Thoracic aorta (tissue), 2 donors: ENCODE results near the gene LRRC47. TPM values are rescaled to one million over a fixed set of nuclear protein-coding genes. Genes with fewer than 3 reads are reported as not detected.

ENCODE experiments used
- ATAC-seq: fragments of 150-250 bp; one replicate; pipeline ENCODE4 v1.8.0; 2017; ENCODE audit warnings: low read depth; ENCODE audit not compliant: insufficient number of reproducible peaks, low FRiP score
- DNase-seq: peaks from one replicate; pipeline ENCODE4 v3.0.0-alpha.2; 2020; ENCODE audit warnings: low spot score
- H3K27ac ChIP-seq, 2 donors: fragments of 200-600 bp; sonication (generic); 1 replicate in 1 of 2; 2 replicates in 1 of 2; pipeline ENCODE4 v1.5.1; 2016; ENCODE audit warnings: mild to moderate bottlenecking in 2 of 2, moderate library complexity in 2 of 2
- H3K27me3 ChIP-seq: fragments of 200-600 bp; sonication (generic); replicated peaks from 2 replicates; pipeline ENCODE4 v1.6.0; 2016; ENCODE audit warnings: mild to moderate bottlenecking; ENCODE audit not compliant: insufficient read depth
- H3K36me3 ChIP-seq: fragments of 200-600 bp; sonication (generic); one replicate; pipeline ENCODE4 v1.5.1; 2016
- H3K4me1 ChIP-seq, 2 donors: fragments of 200-600 bp; sonication (generic); 1 replicate in 1 of 2; 2 replicates in 1 of 2; pipeline versions ENCODE4 v1.5.1 to v1.6.0; 2016; ENCODE audit warnings: low read depth in 2 of 2, mild to moderate bottlenecking in 1 of 2; ENCODE audit not compliant: control insufficient read depth in 1 of 2
- H3K4me3 ChIP-seq: fragments of 200-600 bp; sonication (generic); 2 replicates; pipeline ENCODE4 v1.5.1; 2016; ENCODE audit warnings: mild to moderate bottlenecking
- H3K9me3 ChIP-seq: fragments of 200-600 bp; sonication (generic); 2 replicates; pipeline ENCODE4 v1.5.1; 2016
- total RNA-seq, 2 donors: library from RNA; depleted of rRNA; stranded (reverse); fragments of >200 nt; gene quantifications; one replicate each; pipeline versions ENCODE4 v1.1.0 to v1.2.3, GENCODE V29; 2016
- TF ChIP-seq, protein P1 (sequence below): fragments of 200-600 bp; sonication (generic); IDR thresholded peaks from one replicate; pipeline ENCODE4 v1.5.1; 2019; ENCODE audit warnings: antibody characterized with exemption

The LRRC47 gene
- 10 to 100 TPM; 36.0 to 38.2 TPM for total RNA-seq

DNA sequence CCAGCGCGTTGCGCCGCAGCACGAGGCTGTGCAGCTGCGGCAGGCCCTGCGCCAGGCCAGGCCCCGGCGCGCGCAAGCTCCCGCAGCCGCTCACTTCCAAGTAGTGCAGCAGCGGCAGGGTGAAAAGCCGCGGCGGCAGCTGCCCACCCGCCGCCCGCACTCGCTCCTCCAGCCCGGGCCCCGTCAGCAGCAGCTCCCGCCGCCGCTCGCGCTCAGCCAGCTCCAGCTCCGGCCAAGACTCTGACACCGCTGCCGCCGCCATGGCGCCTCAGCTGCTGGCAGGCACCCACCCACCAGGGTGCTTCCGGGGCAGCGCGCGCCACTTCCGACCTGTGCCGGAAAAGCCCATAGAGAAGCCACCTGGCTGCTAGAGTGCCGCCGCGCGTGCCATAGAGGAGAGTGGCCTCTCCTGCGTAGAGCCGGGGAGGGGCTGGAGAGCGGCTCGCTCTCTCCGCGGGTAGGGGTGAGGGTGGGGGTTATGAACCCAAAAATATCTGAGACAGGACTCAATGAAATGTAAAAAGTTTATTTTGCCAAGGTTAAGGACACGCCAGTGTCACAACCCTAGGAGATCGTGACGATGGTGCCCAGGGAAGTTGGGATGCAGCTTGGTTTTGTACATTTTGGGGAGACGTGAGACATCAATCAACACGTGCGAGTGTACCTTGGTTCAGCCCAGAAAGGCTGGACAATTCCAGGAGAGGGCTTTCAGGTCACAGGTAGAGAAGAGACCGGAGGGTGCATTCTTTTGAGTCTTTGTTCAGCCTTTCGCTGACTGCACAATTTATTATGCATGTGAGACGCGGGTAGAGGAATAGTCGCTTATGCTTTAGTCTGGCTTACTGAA is at the start of gene LRRC47:
Gene LRRC47 (minus strand): TSS at position 284 of the 847 bp plus-strand sequence. CDS start 22 bp downstream, at position 262.
- TF ChIP-seq, protein P1, sequence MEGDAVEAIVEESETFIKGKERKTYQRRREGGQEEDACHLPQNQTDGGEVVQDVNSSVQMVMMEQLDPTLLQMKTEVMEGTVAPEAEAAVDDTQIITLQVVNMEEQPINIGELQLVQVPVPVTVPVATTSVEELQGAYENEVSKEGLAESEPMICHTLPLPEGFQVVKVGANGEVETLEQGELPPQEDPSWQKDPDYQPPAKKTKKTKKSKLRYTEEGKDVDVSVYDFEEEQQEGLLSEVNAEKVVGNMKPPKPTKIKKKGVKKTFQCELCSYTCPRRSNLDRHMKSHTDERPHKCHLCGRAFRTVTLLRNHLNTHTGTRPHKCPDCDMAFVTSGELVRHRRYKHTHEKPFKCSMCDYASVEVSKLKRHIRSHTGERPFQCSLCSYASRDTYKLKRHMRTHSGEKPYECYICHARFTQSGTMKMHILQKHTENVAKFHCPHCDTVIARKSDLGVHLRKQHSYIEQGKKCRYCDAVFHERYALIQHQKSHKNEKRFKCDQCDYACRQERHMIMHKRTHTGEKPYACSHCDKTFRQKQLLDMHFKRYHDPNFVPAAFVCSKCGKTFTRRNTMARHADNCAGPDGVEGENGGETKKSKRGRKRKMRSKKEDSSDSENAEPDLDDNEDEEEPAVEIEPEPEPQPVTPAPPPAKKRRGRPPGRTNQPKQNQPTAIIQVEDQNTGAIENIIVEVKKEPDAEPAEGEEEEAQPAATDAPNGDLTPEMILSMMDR = no peak
- Histone ChIP-seq H3K4me1 (peaks cover 19 to 39% of the 10 kb centered on the region in 2 donors), H3K9me3 (no peaks in the 10 kb centered on the region), H3K36me3 (no peaks in the 10 kb centered on the region), H3K27ac (peak within 1 kb of the TSS; percentile 52 to 65), H3K27me3 (no peaks in the 10 kb centered on the region), H3K4me3 (peak within 1 kb of the TSS; percentile 91)
- DNase-seq (peak; percentile 74), ATAC-seq (peak; percentile 81)

DNA sequence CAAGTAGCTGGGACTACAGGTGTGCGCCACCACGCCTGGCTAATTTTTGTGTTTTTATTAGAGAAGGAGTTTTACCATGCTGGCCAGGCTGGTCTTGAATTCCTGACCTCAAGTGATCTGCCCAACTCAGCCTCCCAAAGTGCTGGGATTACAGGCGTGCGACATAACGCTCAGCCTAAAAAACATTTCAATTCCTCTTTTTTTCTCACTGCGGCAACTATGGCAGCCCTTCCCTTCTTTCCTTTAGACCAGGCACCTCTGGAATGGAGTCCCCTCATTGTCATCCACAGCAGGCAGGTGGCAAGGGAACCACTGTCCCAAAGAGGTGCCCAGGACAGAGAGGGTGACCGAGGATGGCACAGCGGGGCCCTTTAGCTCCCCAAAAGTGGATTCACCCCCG is 46.6 kb upstream of the LRRC47 start:
- no peaks in the 10 kb centered on the region for H3K4me1 ChIP-seq
- DNase-seq (no peak), ATAC-seq (no peak)
- TF ChIP-seq, protein P1 = no peak
- no peaks in the 10 kb centered on the region for H3K9me3 ChIP-seq
- peaks cover 45% of the 10 kb centered on the region for H3K36me3 ChIP-seq
- no peaks in the 10 kb centered on the region for H3K27me3 ChIP-seq
- H3K4me3 ChIP-seq = no peak overlapping the region
- no peak overlapping the region for H3K27ac ChIP-seq

DNA sequence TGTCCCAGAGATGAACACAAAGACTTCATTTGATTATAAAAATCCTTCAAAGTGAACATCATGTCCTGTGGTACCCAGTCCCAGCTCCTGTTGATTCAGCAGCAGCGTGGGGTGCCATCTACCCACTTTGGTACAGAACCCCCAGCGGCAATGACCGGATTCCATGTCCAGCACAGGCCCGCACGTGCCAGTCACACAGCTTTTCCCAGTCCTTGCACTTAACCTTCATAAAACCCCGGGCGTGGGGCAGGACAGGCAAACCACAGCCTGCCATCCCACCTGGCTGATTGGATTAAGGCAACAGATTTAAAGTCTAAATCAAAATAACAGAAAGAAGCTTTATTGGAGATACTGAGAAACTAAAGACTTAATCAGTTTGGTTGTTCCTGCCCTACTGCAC is 45.2 kb upstream of the LRRC47 start:
- DNase-seq = no peak
- no peak for ATAC-seq
- Histone ChIP-seq H3K27me3 (no peaks in the 10 kb centered on the region), H3K27ac (no peak overlapping the region), H3K36me3 (peaks cover 48% of the 10 kb centered on the region), H3K4me3 (no peak overlapping the region), H3K9me3 (no peaks in the 10 kb centered on the region), H3K4me1 (no peaks in the 10 kb centered on the region)
- TF ChIP-seq, protein P1 = no peak

DNA sequence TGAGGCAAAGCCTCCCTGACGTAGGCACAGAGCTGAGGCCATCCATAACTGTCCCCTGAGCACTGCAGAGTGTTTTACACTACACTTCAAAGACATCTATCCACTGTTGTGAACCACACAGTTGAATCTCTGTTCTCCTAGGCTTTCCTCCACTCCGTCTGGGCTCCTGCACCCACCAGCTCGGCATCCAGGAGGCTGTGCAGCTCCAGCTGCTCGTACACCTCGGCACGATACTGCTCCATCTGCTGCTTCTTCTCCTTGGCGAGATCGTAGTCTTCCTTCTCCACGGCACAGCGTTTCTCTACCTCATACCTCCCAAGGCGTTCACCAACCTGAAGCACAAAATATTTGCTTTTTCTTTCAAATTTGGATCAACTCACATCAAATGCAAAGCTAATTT is 42.5 kb upstream of the LRRC47 start:
- TF ChIP-seq, protein P1 = no peak
- peaks cover 55% of the 10 kb centered on the region for H3K36me3 ChIP-seq
- no peaks in the 10 kb centered on the region for H3K9me3 ChIP-seq
- DNase-seq (no peak), ATAC-seq (no peak)
- no peaks in the 10 kb centered on the region for H3K4me1 ChIP-seq
- H3K27me3 ChIP-seq = no peaks in the 10 kb centered on the region
- no peak overlapping the region for H3K4me3 ChIP-seq
- no peak overlapping the region for H3K27ac ChIP-seq

DNA sequence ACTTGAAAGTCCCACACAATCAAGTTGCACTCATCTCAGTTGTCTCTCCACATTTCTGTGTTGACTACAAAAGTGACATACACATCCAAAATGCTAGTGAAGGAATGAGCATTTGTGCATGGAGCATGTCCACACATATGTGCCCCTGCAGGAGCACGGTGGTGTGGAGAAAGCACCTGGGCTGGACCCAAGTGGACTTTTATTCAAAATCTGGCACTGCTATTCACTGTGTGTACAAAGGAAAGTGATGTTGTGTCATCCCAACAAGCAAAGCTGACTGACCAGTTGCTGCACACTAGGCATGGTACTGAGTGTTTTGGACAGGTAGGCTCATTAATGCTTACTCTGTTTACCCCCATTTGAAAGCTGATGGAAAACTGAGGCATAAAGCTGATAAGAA is 41.4 kb upstream of the LRRC47 start:
- TF ChIP-seq, protein P1 = no peak
- ATAC-seq (no peak), DNase-seq (no peak)
- Histone ChIP-seq H3K4me1 (no peaks in the 10 kb centered on the region), H3K27ac (no peak overlapping the region), H3K9me3 (no peaks in the 10 kb centered on the region), H3K36me3 (peaks cover 59% of the 10 kb centered on the region), H3K4me3 (no peak overlapping the region), H3K27me3 (no peaks in the 10 kb centered on the region)
